Tibial nerve (tissue), 4 donors: ENCODE measurements around the gene ANGPTL2. TPM values are rescaled to one million over a fixed set of nuclear protein-coding genes. Genes with fewer than 3 reads are reported as not detected.
"Not testable (repeated sequence)": the region's sequence is repeated elsewhere in the genome, so short reads cannot be mapped to it uniquely, and the experiment has no call there.

Experiments
- DNase-seq, 2 donors: peaks; one replicate each; pipeline ENCODE4 v3.0.0-alpha.2; 2019; ENCODE audit warnings: low spot score in 2 of 2
- H3K27ac ChIP-seq, 4 donors: fragments of 200-600 bp; sonication (generic) in 3 of 4; one replicate each; pipeline ENCODE4 v1.5.1; 2017 to 2019; ENCODE audit warnings: mild to moderate bottlenecking in 1 of 4
- H3K27me3 ChIP-seq, 2 donors: fragments of 200-600 bp; sonication (generic) in 1 of 2; one replicate each; pipeline versions ENCODE4 v1.5.1 to v1.6.0; 2017 to 2019
- H3K36me3 ChIP-seq, 3 donors: fragments of 200-600 bp; sonication (generic); one replicate each; pipeline ENCODE4 v1.5.1; 2018 to 2019
- H3K4me1 ChIP-seq, 4 donors: fragments of 200-600 bp; sonication (generic) in 3 of 4; one replicate each; pipeline ENCODE4 v1.5.1; 2017 to 2019
- H3K4me3 ChIP-seq, 4 donors: fragments of 200-600 bp; sonication (generic) in 3 of 4; one replicate each; pipeline ENCODE4 v1.5.1; 2017 to 2019; ENCODE audit warnings: mild to moderate bottlenecking in 1 of 4, moderate library complexity in 1 of 4
- H3K9me3 ChIP-seq, 4 donors: fragments of 200-600 bp; sonication (generic) in 3 of 4; one replicate each; pipeline ENCODE4 v1.5.1; 2017 to 2019
- CTCF ChIP-seq, 5 experiments: fragments of 200-600 bp in 3 of 5; fragments of 450-650 bp in 2 of 5; sonication (generic) in 3 of 5; IDR thresholded peaks; one replicate each; pipeline ENCODE4 v1.5.1; 2016 to 2019; ENCODE audit warnings: antibody characterized with exemption in 5 of 5, mild to moderate bottlenecking in 3 of 5, moderate library complexity in 2 of 5
- EP300 ChIP-seq, 2 donors: sonication (generic); formaldehyde crosslinking; IDR thresholded peaks; one replicate each; pipeline ENCODE4 v1.6.1; 2017; ENCODE audit warnings: antibody characterized with exemption in 2 of 2, mild to moderate bottlenecking in 1 of 2
- POLR2A ChIP-seq, 2 donors: fragments of 450-650 bp; IDR thresholded peaks; one replicate each; pipeline ENCODE4 v1.6.1; 2017; ENCODE audit warnings: antibody characterized with exemption in 2 of 2, mild to moderate bottlenecking in 2 of 2, moderate library complexity in 2 of 2
- WGBS, 2 donors: methylation state at CpG; one replicate each; pipeline ENCODE4 v1.1.5; 2018; 5-methylcytosine and 5-hydroxymethylcytosine counted together
- total RNA-seq, 4 donors: library from RNA; depleted of rRNA; stranded (reverse); fragments of >200 nt; gene quantifications; one replicate each; pipeline ENCODE4 v1.1.0, GENCODE V29; 2016

Gene ANGPTL2
- 10 to 100 TPM; 34.5 to 64.1 (median 47.1) TPM for total RNA-seq

- Histone ChIP-seq H3K9me3 (no peaks in the 10 kb centered on the region), H3K27ac (peak within 1 kb of the TSS; percentile 81 to 94 (median 88)), H3K4me3 (peak within 1 kb of the TSS; percentile 39 to 62 (median 46)), H3K4me1 (peaks cover 0 to 60% (median 25%) of the 10 kb centered on the region in 4 donors), H3K36me3 (no peaks in the 10 kb centered on the region), H3K27me3 (no peaks in the 10 kb centered on the region)
- TF ChIP-seq POLR2A (IDR thresholded peaks at IDR 0.05) (peak; percentile 34 to 70), CTCF (IDR thresholded peaks at IDR 0.05) (peak in 1 of 5 experiments; percentile 14), EP300 (IDR thresholded peaks at IDR 0.05) (peak; percentile 72 to 88)
- DNase-seq, result peak; percentile 80 to 82
- 1 to 2% methylated on average over 29 to 35 of the region's 43 CpGs for WGBS, 2 donors
Measured at GRCh38 chr9:127122176-127123063, at the start of gene ANGPTL2. Gene ANGPTL2, minus strand, starts transcription at chr9:127122635. Its CDS starts 13,904 bp downstream, at chr9:127108731.

GRCh38 chr9:127171348-127171747 lies 48.9 kb upstream of the ANGPTL2 start:
- H3K27ac ChIP-seq, DNase-seq, H3K27me3 ChIP-seq, H3K4me3 ChIP-seq, H3K9me3 ChIP-seq, H3K4me1 ChIP-seq: not testable (repeated sequence)
- WGBS, 2 donors, result 95 to 96% methylated on average over 9 of the region's 9 CpGs
- peaks cover 0 to 10% (median 0%) of the 10 kb centered on the region in 3 donors for H3K36me3 ChIP-seq

GRCh38 chr9:127170652-127171051 lies 48.2 kb upstream of the ANGPTL2 start:
- WGBS, 2 donors, result 93 to 95% methylated on average over 2 of the region's 2 CpGs
- DNase-seq, result no peak
- H3K27me3 ChIP-seq, result no peaks in the 10 kb centered on the region
- H3K27ac ChIP-seq, result no peak overlapping the region
- no peak for TF ChIP-seq EP300 (IDR thresholded peaks at IDR 0.05)
- TF ChIP-seq POLR2A (IDR thresholded peaks at IDR 0.05), result no peak
- TF ChIP-seq CTCF (IDR thresholded peaks at IDR 0.05), result no peak
- H3K4me3 ChIP-seq, result no peak overlapping the region
- H3K36me3 ChIP-seq, result peaks cover 0 to 10% (median 0%) of the 10 kb centered on the region in 3 donors
- H3K4me1 ChIP-seq, result no peaks in the 10 kb centered on the region
- H3K9me3 ChIP-seq, result no peaks in the 10 kb centered on the region

- no peak for DNase-seq
- 85 to 90% methylated on average over 4 of the region's 4 CpGs for WGBS, 2 donors
- no peaks in the 10 kb centered on the region for H3K27me3 ChIP-seq
- H3K9me3 ChIP-seq, result no peaks in the 10 kb centered on the region
- H3K4me1 ChIP-seq, result no peaks in the 10 kb centered on the region
- H3K36me3 ChIP-seq, result peaks cover 0 to 10% (median 0%) of the 10 kb centered on the region in 3 donors
- TF ChIP-seq CTCF (IDR thresholded peaks at IDR 0.05), result no peak
- TF ChIP-seq POLR2A (IDR thresholded peaks at IDR 0.05), result no peak
- no peak for TF ChIP-seq EP300 (IDR thresholded peaks at IDR 0.05)
- no peak overlapping the region for H3K4me3 ChIP-seq
- no peak overlapping the region for H3K27ac ChIP-seq
Measured at GRCh38 chr9:127170103-127170502, 47.7 kb upstream of the ANGPTL2 start.

- DNase-seq, result no peak
- no peaks in the 10 kb centered on the region for H3K4me1 ChIP-seq
- TF ChIP-seq EP300 (IDR thresholded peaks at IDR 0.05), result no peak
- TF ChIP-seq CTCF (IDR thresholded peaks at IDR 0.05), result no peak
- no peak for TF ChIP-seq POLR2A (IDR thresholded peaks at IDR 0.05)
- H3K27ac ChIP-seq, result peak overlapping the region in 1 of 4 donors; percentile 24
- peaks cover 0 to 4% (median 0%) of the 10 kb centered on the region in 3 donors for H3K36me3 ChIP-seq
- H3K27me3 ChIP-seq, result no peaks in the 10 kb centered on the region
- 63 to 73% methylated on average over 5 of the region's 5 CpGs for WGBS, 2 donors
- no peaks in the 10 kb centered on the region for H3K9me3 ChIP-seq
- no peak overlapping the region for H3K4me3 ChIP-seq
Measured at GRCh38 chr9:127169575-127169883, 47.1 kb upstream of the ANGPTL2 start.
